HepG2 (cell line): ENCODE measurements around the gene RCAN2. TPM values are rescaled to one million over a fixed set of nuclear protein-coding genes. Genes with fewer than 3 reads are reported as not detected.

Source experiments
- ATAC-seq: fragments of 200-7000 bp; cut with Tn5 transposase; 3 replicates; pipeline ENCODE4 v1.9.1; 2020; ENCODE audit warnings: mild to moderate bottlenecking, moderate library complexity
- BruUV-seq: library from RNA; stranded (reverse); fragments of 400-500 nt; replicated peaks from 2 replicates; lab custom pipeline; 2021; lab: Mats Ljungman, UMichigan
- CTCF ChIA-PET: fragments of 300-600 bp; formaldehyde crosslinking; extraction: SDS; loops from one replicate; lab custom pipeline; 2021; ENCODE audit warnings: low total read pairs, inconsistent platforms, low intra/inter-chr PET ratio; lab: Yijun Ruan, JAX
- POLR2A ChIA-PET: fragments of 350-600 bp; sonication (Branson Sonifier 250); formaldehyde crosslinking; loops from one replicate; lab custom pipeline; 2020; ENCODE audit warnings: antibody characterized with exemption, inconsistent platforms; lab: Yijun Ruan, JAX
- DNase-seq: peaks from one replicate; pipeline ENCODE4 v3.0.0-alpha.2; 2015; ENCODE audit warnings: low spot score
- FAIRE-seq: peaks from 3 replicates; lab custom pipeline; 2011; peaks lifted over from hg19 to GRCh38; lab: Jason Lieb, UNC
- H2AFZ ChIP-seq: one replicate; pipeline ENCODE4 v1.6.1; 2011; ENCODE audit warnings: low read length, inconsistent platforms
- H3K27ac ChIP-seq: fragments of 300-600 bp; 3 replicates; pipeline ENCODE4 v1.8.0; 2011; ENCODE audit warnings: mixed run types, mild to moderate bottlenecking, mixed read lengths, low read length, inconsistent platforms; ENCODE audit not compliant: insufficient read depth; ENCODE audit errors: extremely low read length
- H3K27me3 ChIP-seq, 2 experiments: fragments of 200-600 bp in 1 of 2; 2 replicates in 1 of 2; 3 replicates in 1 of 2; pipeline versions ENCODE4 v1.6.0 to v1.8.0; 2011; ENCODE audit warnings: low read length in 2 of 2, mild to moderate bottlenecking in 2 of 2, moderate library complexity in 2 of 2, inconsistent platforms in 1 of 2; ENCODE audit not compliant: insufficient read depth in 2 of 2, control insufficient read depth in 1 of 2
- H3K36me3 ChIP-seq, 2 experiments: fragments of 200-600 bp in 1 of 2; replicated peaks in 1 of 2; 2 replicates in 1 of 2; 3 replicates in 1 of 2; pipeline versions ENCODE4 v1.5.1 to v1.8.0; 2011; ENCODE audit warnings: low read length in 2 of 2, inconsistent platforms in 1 of 2; ENCODE audit not compliant: insufficient read depth in 2 of 2, control insufficient read depth in 1 of 2
- H3K4me1 ChIP-seq: 2 replicates; pipeline ENCODE4 v1.5.1; 2012; ENCODE audit warnings: low read length, inconsistent platforms; ENCODE audit not compliant: insufficient read depth
- H3K4me2 ChIP-seq: 2 replicates; pipeline ENCODE4 v1.6.0; 2011; ENCODE audit warnings: low read depth, low read length, inconsistent platforms
- H3K4me3 ChIP-seq, 3 experiments: fragments of 200-600 bp in 1 of 3; sonication (generic), shearing (Covaris generic) in 1 of 3; replicated peaks in 1 of 3; 2 replicates each; pipeline ENCODE4 v1.5.1; 2011 to 2016; ENCODE audit warnings: low read length in 3 of 3, inconsistent platforms in 2 of 3, low read depth in 2 of 3, mild to moderate bottlenecking in 2 of 3, control low read depth in 1 of 3, mixed read lengths in 1 of 3; ENCODE audit not compliant: insufficient read depth in 1 of 3
- H3K79me2 ChIP-seq: one replicate; pipeline ENCODE4 v1.6.1; 2011; ENCODE audit warnings: low read length, inconsistent platforms; ENCODE audit not compliant: insufficient read depth
- H3K9ac ChIP-seq: 2 replicates; pipeline ENCODE4 v1.6.0; 2011; ENCODE audit warnings: mild to moderate bottlenecking, low read depth, low read length, inconsistent platforms; ENCODE audit not compliant: insufficient read depth
- H3K9me3 ChIP-seq: 2 replicates; pipeline ENCODE4 v1.5.1; 2012; ENCODE audit warnings: mild to moderate bottlenecking, low read length
- H4K20me1 ChIP-seq: 2 replicates; pipeline ENCODE4 v1.6.0; 2011; ENCODE audit warnings: inconsistent platforms, mild to moderate bottlenecking, low read length, moderate library complexity; ENCODE audit not compliant: insufficient read depth
- KIAA2018 ChIP-seq: sonication (generic); formaldehyde crosslinking; IDR thresholded peaks from 2 replicates; pipeline ENCODE4 v1.5.0; 2020; ENCODE audit warnings: mild to moderate bottlenecking, missing genetic modification reagents, borderline replicate concordance
- KMT2A ChIP-seq: sonication (generic); formaldehyde crosslinking; IDR thresholded peaks from 2 replicates; pipeline ENCODE4 v1.4.0; 2020; ENCODE audit warnings: missing genetic modification reagents
- ZBTB34 ChIP-seq: sonication (generic); formaldehyde crosslinking; IDR thresholded peaks from 2 replicates; pipeline ENCODE4 v1.8.0; 2022; ENCODE audit warnings: mild to moderate bottlenecking, missing genetic modification reagents
- ZNF569 ChIP-seq: sonication (generic); formaldehyde crosslinking; IDR thresholded peaks from 2 replicates; pipeline ENCODE4 v1.5.0; 2020; ENCODE audit warnings: mild to moderate bottlenecking, missing genetic modification reagents, moderate library complexity, borderline replicate concordance
- ZNF609 ChIP-seq: sonication (generic); formaldehyde crosslinking; IDR thresholded peaks from 2 replicates; pipeline ENCODE4 v1.4.0; 2020; ENCODE audit warnings: mild to moderate bottlenecking, missing genetic modification reagents, borderline replicate concordance
- ZNF746 ChIP-seq: sonication (generic); formaldehyde crosslinking; IDR thresholded peaks from 2 replicates; pipeline ENCODE4 v1.8.0; 2022; ENCODE audit warnings: mild to moderate bottlenecking, missing genetic modification reagents
- WGBS: methylation state at CpG from one replicate; pipeline ENCODE4 v1.1.6; 2017; ENCODE audit warnings: low lambda C conversion rate; 5-methylcytosine and 5-hydroxymethylcytosine counted together
- in situ Hi-C: cut with HindIII; loops from 2 replicates; pipeline ENCODE4 v1.10.0; 2017; ENCODE audit warnings: low pct_unique_long_range_greater_than_20kb; ENCODE audit not compliant: extremely low pct_ligation_motif_present
- intact Hi-C: fragments of 100-400 bp; cut with micrococcal nuclease; formaldehyde crosslinking; loops from one replicate; pipeline ENCODE4 v1.10.0; 2022; ENCODE audit not compliant: unreplicated experiment
- polyA plus RNA-seq, 8 experiments: library from polyadenylated mRNA; depleted of rRNA in 3 of 8; stranded (reverse) in 7 of 8; unstranded in 1 of 8; fragments of >200 nt; fragmentation: Illumina TruSeq in 4 of 8; extraction: Trizol in 4 of 8; gene quantifications; 2 replicates each; pipeline versions ENCODE4 v1.2.1 to v1.2.3, GENCODE V29; 2011 to 2016; ENCODE audit warnings: low read depth in 4 of 8, missing spikeins in 1 of 8, mixed read lengths in 1 of 8; ENCODE audit not compliant: insufficient read depth in 1 of 8
- total RNA-seq, 5 experiments: library from RNA; depleted of rRNA; stranded (reverse); fragments of >200 nt; fragmentation: Illumina TruSeq; extraction: Trizol; gene quantifications; 2 replicates each; pipeline ENCODE4 v1.2.3, GENCODE V29; 2016; ENCODE audit warnings: low read depth in 1 of 5

The RCAN2 gene
- total and polyA plus RNA-seq, 2 of the 13 experiments (the other 11 are each of a cell fraction or from before 2014, with no cell fraction given), result not detected

- POLR2A ChIA-PET, result no interaction called here
- Histone ChIP-seq H3K4me2 (no peak overlapping the region), H3K4me1 (peaks cover 10% of the 10 kb centered on the region; the same call in 1 of the 2 replicates), H3K79me2 (no peaks in the 10 kb centered on the region), H3K9ac (no peak overlapping the region), H4K20me1 (no peaks in the 10 kb centered on the region), H2AFZ (no peak overlapping the region), H3K27me3 (no peaks in the 10 kb centered on the region), H3K36me3 (no peaks in the 10 kb centered on the region), H3K9me3 (no peaks in the 10 kb centered on the region), H3K4me3 (no peak overlapping the region), H3K27ac (no peak overlapping the region)
- ATAC-seq, result no peak
- intact Hi-C loops, result no loop called here
- no TSS peak for BruUV-seq
- 0% methylated on average over 2 of the region's 2 CpGs for WGBS
- CTCF ChIA-PET, result no interaction called here
- in situ Hi-C loops, result no loop called here
- no peak for DNase-seq
- FAIRE-seq, result no peak
- no peak for TF ChIP-seq ZNF746 (CRISPR knock-in tag)
- no peak for TF ChIP-seq KIAA2018 (CRISPR knock-in tag)
- no peak for TF ChIP-seq ZBTB34 (CRISPR knock-in tag)
- no peak for TF ChIP-seq KMT2A
- no peak for TF ChIP-seq ZNF609 (CRISPR knock-in tag)
- TF ChIP-seq ZNF569 (CRISPR knock-in tag), result no peak
These were observed 153.1 kb downstream of the RCAN2 start for GRCh38 chr6:46338131-46338530.
